GM19351 (cell line): ENCODE data around the gene MCCC2.
"Not testable (repeated sequence)": the region's sequence is repeated elsewhere in the genome, so short reads cannot be mapped to it uniquely, and the experiment has no call there.

Experiments
- ATAC-seq: cut with Tn5 transposase; IDR thresholded peaks from one replicate; pipeline ENCODE4 v1.9.1; 2021; ENCODE audit warnings: mild to moderate bottlenecking, moderate library complexity; ENCODE audit not compliant: unreplicated experiment

The MCCC2 gene

GRCh38 chr5:71658916-71659662 is 71.9 kb downstream of the MCCC2 start:
- ATAC-seq: no peak

DNA sequence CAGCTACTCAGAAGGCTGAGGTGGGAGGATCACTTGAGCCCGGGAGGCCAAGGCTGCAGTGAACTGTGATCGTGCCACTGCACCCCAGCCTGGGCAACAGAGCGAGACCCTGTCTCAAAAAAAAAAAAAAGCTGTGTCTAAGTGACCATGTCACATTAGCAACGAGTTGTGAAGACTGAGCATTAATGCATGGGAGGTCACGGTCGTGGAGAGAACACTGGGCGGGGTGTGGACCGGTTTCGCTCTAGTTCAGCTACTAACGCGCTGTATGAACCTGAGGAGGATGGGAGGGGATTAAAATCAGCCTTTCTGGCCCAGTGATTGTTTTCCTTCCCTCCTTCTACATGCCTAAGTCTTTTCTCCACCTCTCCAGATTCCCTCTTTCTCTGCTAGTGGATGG is 75.2 kb downstream of the MCCC2 start:
- ATAC-seq: no peak

DNA sequence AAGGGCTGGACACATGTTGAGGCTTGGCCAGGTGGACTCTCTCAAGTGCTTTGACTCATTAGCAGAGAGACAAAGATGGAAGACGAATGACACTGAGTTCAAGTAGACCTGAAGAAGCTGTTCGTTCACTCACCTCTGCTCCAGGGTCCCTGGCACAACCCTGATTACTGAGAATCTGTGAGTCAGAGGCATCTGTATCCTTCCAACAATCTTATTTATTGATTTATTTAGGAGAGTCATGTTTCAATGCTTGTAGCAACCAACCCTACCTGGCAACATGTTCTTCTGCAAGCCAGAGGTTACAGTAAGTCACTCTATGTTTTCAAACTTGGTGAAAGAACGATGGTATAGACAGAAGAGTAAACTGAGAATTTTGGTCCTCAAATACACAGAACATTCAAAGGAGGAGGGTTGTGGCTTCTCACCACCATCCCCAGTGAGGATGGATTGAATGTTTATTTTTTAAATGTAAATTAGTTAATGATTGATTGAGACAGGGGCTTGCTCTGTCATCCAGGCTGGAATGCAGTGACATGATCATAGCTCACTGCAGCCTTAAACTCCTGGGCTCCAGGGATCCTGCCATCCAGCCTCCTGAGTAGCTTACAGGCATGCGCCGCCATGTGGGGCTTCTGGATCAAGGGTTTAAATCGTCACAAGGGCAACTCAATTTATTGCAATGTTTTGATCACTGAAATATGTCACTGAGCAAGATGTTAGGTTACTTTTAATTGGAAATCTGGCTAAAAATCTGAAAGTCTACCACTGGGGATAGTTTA is 76.2 kb downstream of the MCCC2 start:
- ATAC-seq: no peak

DNA sequence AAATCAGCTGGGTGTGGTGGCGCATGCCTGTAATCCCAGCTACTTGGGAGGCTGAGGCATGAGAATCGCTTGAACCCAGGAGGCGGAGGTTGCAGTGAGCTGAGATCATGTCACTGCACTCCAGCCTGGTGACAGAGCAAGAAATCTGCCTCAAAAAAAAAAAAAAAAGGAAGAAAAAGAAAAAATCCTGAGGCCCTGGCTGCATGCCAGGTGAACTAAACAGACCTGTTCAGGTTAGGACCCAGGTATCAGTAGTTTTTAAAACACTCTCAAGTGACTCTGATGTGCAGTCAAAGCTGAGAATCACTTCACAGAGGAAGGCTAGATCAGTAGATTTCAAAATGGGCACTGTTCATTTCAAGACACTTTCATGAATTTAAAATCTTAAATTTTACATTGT is 77.5 kb downstream of the MCCC2 start:
- ATAC-seq: not testable (repeated sequence)

GRCh38 chr5:71666321-71666720 is 79.2 kb downstream of the MCCC2 start:
- no peak for ATAC-seq

DNA sequence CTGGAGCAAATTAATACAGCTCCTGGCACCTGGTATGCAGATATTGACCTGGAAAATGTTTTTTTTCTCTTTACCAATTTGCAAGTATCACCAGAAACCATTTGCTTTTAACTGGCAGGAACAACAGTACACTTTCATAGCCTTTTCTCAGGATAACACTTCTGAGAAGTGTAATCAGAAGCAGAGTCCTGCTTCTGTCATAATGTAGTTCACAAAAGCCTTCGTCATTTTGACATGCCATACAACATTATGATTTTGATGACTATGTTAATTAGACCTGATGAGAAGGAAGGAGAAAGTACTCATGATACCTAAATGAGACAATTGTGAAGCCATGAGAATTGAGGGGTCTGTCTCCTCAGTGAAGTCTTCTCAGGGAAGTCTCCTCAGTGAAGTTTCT is 90.8 kb downstream of the MCCC2 start:
- no peak for ATAC-seq

DNA sequence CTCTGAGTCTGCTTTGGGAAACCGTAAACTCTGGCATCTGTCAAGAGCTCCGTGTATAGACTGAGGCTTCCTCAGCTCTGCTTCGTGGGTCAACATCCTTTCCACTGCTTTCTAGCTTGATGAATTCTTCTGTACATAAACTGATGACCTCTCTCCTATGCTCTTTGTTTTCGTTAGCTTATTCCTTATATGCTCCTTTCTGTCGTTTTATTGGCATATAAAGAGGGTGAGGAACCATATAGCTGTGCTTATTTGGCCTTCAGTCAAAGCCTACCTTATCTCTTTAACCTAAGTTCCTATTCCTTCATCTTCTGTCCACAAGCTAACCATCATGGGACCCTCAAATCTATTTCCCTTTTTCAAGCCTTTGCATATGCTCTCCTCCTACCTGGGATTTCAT is 92.6 kb downstream of the MCCC2 start:
- ATAC-seq: no peak

DNA sequence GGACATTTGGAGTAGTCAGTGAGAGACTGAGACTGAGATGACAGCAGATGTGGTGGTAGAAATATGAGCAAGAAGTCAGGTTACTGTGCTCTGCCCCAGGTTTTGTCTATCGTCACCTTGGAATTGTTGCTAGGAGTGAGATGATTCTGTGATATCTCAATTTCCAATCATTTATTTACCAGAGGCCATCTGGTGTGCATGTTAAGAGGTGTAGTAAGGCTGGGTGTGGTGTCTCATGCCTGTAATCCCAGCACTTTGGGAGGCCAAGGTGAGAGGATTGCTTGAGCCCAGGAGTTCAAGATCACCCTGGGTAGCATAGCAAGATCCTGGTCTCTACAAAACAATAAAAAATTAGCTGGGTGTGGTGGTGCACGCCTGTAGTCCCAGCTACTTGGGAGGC is 93.4 kb downstream of the MCCC2 start:
- no peak for ATAC-seq

GRCh38 chr5:71681296-71681695 is 94.2 kb downstream of the MCCC2 start:
- ATAC-seq: no peak

DNA sequence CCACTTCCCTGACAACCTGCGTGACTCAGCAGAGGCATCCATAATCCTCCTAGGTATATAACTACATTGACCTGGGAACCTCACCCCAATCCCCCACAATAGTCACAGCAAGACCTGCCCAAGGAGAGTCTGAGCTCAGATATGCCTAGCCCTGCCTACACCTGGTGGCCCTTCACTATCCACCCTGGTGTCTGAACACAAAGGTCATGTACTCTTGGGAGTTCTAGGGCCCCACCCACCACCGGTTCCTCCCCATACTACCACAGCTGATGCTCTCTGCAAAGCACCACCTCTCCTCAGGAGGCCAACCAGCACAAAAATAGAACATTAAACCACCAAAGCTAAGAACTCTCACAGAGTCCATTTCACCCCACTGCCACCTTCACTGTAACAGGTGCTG is 97.2 kb downstream of the MCCC2 start:
- no peak for ATAC-seq

DNA sequence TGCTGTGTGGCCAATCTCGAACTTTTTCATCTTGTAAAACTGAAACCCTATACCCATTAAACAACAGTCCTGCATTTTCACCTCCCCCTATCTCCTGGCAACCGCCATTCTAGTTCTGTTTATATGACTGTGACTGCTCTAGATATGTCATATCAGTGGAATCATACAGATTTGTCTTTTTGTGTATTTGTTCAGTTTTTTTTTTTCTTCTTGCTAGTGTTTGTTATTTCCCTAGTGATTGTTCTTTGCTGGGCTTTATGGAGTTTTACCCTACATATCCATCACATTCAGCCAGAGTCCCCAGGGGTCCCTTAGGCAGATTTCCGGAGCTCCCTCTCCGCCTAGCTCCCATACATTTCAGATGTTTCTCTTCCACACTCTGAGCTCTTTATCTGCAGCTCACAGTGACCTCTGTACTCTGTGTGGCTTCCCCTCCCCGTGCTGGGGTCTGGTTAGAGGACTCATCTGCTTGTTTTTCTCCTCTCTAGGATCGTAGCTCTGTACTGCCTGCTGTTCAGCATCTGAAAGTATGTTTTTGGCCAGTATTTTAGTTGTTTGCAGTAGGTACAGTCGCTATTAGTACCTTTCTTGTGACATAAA is 106.8 kb downstream of the MCCC2 start:
- ATAC-seq: no peak

GRCh38 chr5:71695071-71695470 is 107.9 kb downstream of the MCCC2 start:
- no peak for ATAC-seq

DNA sequence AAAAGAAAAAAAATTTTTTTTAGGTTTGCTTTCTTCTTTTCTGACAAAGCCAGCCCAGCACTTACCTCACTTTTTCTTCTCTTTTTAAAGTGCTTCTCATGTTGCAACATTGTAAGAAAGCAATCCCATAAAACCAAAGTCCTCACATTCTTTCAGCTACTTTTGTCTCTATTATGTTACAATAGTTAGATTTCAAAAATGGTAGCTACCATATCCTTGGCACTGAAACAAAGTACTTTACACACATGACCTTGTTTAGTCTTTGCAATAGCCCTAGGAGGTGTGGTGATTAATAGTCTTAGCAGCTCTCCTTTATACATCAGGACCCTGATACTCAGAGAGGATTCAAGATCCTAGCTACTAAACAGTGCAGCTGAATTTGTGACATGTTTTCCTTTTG is 108.5 kb downstream of the MCCC2 start:
- ATAC-seq: no peak

GRCh38 chr5:71697967-71698366 is 110.8 kb downstream of the MCCC2 start:
- no peak for ATAC-seq

DNA sequence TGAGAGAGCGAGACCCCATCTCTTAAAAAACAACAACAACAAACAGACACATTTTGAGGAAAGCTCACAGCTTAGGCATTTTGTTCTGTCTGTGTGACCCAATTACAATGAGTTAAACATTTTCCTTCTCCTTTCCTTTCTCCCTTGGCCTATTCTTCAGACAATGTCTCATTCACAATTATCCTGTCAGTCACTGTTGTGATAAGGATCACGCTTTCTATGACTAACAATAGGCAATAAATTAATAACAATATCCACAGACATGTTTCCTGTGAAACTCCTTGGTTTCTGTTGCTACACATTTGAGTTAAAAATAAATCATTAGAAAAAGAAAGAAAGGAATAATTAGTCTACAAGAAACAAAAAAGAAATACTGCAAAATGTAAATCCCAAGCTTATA is 112.1 kb downstream of the MCCC2 start:
- ATAC-seq: no peak

GRCh38 chr5:71699751-71700150 is 112.6 kb downstream of the MCCC2 start:
- ATAC-seq: no peak

DNA sequence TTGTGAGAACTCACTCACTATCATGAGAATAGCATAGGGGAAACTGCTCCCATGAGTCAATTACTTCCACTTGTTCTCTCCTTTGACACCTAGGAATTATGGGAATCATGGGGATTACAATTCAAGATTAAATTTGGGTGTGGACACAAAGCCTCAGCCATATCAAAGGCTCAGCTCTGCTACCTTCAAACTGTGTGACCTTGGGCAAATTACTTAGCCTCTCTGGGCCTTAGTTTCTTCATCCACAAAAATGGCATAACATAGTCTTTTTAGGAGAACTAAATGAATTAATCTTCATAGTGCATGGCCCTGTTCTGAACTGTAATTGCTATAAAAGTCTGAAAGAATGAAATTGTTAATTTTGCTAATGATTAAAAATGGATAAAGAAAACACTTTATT is 113.7 kb downstream of the MCCC2 start:
- no peak for ATAC-seq

- ATAC-seq: no peak
These were observed 114.3 kb downstream of the MCCC2 start for GRCh38 chr5:71701407-71701806.

- ATAC-seq: no peak
These were observed 116.8 kb downstream of the MCCC2 start for GRCh38 chr5:71703941-71704340.

GRCh38 chr5:71705421-71705820 is 118.3 kb downstream of the MCCC2 start:
- ATAC-seq: no peak

GRCh38 chr5:71706906-71707305 is 119.8 kb downstream of the MCCC2 start:
- ATAC-seq: no peak
